IPS-NIHi7 (cell line): ENCODE measurements around the gene NDUFB7.
"Not testable (repeated sequence)": the region's sequence is repeated elsewhere in the genome, so short reads cannot be mapped to it uniquely, and the experiment has no call there.

Experiments used
- DNase-seq: peaks from one replicate; pipeline ENCODE4 v3.0.0; 2012; ENCODE audit warnings: mixed read lengths; ENCODE audit errors: extremely low spot score

NDUFB7 gene

DNA sequence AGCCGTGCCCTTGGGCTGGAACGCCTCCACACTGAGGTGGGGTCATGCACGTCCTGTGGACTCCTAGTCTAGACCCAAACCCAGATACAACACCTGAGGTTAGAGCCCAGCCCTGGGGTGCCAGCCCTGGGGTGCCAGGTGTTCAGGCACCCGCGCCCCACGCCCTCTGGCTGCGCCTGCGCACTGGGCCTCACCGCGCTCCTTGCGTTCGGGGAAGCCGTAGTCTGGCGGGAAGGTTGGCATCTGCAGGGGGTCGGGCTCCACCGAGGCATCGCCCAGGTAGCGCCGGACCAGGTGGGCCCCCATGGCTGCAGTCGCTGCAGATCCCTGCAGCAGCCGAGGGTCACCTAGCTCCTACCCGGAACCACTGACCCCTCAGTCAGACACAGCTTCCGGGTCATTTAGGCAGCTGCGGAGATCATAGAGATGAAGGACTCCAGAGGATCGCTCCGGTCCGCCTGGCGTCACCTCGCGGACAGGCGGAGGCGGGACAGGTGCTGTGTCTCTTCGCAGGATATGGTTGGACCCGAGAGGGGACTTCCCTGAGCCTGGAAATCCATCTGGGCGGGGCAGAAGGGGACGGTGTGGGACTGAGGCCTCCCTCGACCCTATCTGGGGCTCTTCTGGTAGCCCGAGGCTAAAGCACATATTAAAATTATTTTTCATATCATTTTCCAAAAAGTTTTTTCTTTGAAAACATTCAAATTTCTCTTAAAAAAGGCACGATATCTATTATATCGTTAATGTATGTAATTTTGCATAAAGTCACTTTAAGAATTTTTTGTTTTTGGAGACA lies at the start of gene NDUFB7:
Gene NDUFB7 (minus strand): TSS at position 372 of the 796 bp plus-strand sequence. CDS start 66 bp downstream, at position 306.
- peak; percentile 94 for DNase-seq

DNA sequence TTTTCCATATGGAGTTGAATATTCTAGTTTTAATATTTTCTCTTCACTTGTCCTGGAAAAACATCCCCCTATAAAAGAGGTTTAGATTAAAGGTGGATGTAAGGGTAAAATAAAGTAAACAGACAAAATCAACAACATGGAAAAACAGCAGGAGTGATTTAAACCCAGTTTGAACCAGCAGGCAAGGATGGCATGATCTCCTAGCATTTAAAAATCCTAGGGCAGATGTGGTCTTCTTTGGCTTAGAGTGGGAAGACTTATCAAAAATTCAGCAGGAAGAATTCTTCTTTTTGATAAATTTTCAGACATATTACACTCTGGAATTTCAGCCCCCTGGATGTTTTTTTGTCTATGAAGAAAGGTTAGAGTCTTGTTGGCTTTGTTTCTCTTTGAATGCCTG lies 47.5 kb upstream of the NDUFB7 start:
- DNase-seq = no peak

DNA sequence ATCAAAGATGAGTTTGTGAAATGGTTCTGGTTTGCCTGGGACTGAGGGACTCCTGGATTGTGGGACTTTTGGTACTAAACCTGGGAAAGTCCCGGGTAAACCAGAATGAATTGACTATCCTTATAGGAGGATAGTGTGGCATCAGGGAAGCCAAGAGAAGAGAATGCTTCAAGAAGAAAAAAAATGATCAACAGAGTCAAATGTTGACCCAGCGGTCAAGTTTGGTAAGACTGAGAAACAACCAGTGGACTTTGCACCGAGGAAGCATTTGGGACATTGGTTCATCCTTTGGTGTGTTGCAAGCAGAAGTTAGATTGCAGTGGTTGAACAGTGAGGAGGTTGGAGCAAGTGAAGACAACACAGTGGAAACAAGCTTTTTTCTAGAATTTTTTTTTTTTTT lies 44.5 kb upstream of the NDUFB7 start:
- no peak for DNase-seq

DNA sequence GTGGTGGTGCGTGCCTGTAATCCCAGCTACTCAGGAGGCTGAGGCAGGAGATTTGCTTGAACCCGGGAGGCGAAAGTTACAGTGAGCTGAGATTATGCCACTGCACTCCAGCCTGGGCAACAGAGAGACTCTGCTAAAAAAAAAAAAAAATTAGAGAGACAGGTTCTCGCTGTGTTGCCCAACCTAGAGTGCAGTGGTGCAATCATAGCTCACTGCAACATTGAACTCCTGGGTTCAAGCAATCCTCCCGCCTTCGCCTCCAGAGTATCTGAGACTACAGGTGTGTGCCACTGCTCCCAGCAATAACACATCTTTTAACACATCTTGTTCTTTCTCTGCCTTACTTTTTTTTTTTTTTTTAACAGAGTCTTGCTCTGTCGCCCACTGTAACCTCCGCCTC lies 43.8 kb upstream of the NDUFB7 start:
- DNase-seq = no peak

DNA sequence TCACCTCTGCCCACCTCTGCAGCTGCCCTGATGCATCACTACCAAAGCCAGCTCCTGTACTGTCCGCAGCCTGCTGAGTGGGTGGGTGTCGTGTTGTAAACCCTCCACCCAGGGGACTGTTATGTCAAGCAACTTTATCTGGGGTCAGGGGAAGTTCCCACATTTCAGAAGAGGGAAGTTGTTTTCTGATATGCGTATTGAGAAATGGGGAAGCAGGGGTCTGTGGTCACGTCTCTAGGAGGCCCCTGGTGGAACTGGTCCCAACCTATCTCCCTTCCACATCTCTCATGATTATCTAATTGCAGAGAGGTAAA lies 42.2 kb upstream of the NDUFB7 start:
- no peak for DNase-seq

DNA sequence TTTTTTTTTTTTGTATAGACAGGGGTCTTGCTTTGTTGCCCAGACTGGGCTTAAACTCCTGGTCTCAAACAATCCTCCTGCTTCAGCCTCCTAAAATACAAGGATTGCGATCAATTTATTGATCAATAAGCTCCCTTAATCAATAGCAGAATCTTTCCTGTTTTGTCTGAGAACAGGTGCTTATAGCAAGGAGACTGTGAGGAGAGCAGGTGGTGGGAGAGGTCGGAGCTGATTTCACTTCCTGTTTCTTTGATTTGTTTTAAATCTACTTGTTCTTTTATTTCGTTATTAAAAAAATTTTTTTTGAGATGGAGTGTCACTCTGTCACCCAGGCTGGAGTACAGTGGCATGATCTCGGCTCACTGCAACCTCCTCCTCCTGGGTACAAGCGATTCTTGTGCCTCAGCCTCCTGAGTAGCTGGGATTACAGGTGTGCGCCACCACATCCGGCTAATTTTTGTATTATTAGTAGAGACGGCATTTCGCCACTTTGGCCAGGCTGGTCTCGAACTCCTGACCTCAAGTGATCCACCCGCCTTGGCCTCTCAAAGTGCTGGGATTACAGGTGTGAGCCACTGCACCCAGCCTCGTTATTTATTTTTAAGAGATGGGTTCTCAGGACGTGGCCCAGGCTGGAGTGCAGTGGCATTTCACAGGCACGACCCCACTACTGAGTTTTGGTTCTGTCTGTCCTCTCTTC lies 41.7 kb upstream of the NDUFB7 start:
- DNase-seq = not testable (repeated sequence)

DNA sequence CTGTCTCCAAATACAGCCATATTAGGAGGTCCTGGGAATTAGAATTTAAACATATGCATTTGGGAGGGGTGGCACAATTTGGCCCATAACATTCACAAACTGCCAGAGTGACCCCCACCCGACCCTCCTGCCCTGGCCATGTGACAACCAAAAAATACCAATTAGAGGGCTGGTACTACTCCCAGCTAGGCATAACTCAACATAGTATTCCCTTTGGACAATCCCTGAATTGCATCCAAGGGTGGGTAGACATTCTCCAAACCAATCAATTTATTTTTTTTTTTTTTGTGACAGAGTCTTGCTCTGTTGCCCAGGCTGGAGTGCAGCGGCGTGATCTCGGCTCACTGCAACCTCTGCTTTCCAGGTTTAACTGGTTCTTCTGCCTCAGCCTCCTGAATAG lies 40.8 kb upstream of the NDUFB7 start:
- DNase-seq = no peak

DNA sequence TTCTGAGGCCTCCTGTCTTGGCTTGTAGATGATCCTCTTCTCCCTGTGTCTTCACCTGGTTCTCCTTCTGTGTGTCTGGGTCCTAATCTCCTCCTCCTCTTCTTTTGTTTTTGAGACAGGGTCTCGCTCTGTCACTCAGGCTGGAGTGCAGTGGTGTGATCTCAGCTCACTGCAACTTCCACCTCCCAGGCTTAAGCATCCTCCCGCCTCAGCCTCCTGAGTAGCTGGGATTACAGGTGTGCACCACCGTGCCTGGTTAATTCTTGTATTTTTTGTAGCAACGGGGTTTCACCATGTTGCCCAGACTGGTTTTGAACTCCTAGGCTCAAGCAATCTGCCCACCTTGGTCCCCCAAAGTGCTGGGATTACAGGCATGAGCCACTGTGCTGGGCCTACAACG lies 40.4 kb upstream of the NDUFB7 start:
- not testable (repeated sequence) for DNase-seq

DNA sequence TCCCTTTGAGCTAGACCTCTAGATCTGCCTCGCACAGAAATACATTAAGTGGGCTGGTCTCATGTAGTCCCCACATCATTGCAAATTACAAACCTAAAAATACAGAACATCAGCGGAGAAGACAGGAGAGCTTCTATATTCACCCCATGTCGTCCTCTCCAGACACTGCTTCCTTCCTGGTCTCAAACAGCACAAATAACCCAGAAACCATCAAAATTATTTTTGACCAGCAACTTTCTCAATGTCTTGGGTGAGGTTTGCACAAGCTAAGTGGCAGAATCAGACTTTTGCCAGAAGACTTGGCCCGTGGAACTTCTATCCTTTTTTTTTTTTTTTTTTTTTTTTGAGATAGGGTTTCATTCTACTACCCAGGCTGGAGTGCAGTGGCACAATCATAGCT lies 39.2 kb upstream of the NDUFB7 start:
- DNase-seq = no peak

DNA sequence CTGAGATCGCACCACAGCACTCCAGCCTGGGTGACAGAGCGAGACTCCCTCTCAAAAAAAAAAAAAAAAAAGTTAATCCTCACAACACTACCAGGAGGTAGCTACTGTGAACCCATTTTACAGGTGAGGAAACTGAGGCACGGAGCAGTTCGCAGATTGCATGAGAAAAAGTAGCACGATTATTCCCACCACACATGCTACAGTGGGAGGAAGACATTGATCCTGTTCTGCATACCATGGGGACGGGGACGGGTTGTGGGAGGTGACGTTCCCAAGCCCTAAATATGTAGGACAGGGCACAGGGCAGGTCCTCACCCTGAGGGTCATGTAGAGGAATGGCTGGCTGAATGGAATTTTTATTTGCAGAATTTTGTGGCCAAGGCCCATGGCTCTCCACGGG lies 34.8 kb upstream of the NDUFB7 start:
- no peak for DNase-seq

DNA sequence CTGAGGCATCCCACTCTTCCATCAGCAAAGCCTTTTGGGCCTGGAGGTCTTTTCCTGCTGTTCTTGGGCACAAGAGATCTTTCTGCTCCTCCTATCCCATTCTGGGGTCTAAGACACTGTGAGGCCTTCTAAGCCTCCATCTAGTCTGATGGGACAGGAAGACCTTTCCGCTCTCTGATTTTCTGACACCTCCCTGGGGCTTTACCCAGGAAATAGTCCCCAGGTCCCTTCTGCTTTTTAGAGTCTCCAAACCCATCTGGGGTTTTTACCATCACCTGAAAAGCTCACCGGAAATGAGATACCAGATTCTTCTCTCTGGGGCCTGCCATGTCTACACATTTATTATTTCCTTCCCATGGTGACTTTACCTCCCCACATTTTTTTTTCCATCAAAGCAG lies 32.1 kb upstream of the NDUFB7 start:
- no peak for DNase-seq

DNA sequence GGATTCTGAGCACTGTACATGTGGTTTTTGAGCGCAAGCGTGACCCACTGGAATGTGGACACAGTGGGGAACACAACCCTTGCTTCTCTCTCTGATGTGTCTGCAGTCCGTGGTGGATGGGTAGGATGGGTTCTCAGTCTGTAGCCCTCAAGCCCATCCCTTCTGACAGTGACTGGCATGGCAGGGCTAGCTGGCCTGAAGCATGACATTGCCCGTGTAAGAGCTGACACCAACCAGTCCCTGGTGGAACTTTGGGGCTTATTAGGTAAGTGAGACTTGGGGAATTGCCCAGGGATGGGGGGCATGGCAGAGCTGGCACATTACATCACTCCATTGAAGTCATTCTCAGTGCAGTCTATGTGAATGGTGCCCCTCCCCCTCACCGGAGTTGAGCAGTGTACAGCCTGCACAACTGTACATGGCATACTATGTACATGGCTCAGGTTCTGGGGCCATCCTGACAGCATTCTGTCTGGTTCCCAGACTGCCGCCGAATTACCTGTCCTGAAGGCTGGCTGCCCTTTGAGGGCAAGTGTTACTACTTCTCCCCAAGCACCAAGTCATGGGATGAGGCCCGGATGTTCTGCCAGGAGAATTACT lies 27.8 kb upstream of the NDUFB7 start:
- DNase-seq = no peak

DNA sequence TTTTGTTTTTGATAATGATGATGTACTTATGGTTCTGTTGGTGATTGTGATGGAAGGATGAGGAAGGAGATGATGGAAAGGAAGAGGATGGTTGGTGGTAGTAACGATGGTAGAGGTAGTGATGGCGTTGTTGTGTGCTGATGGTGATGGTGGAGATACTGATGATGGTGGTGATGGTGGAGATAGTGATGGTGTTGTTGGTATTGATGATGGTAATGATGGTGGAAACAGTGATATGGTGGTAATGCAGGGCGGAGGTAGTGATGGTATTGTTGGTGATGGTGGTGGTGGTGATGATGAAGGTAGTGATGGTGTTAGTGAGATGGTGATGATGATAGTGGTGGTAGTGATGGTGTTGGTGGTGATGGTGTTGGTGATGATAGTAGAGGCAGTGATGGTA lies 23.7 kb upstream of the NDUFB7 start:
- DNase-seq = no peak

DNA sequence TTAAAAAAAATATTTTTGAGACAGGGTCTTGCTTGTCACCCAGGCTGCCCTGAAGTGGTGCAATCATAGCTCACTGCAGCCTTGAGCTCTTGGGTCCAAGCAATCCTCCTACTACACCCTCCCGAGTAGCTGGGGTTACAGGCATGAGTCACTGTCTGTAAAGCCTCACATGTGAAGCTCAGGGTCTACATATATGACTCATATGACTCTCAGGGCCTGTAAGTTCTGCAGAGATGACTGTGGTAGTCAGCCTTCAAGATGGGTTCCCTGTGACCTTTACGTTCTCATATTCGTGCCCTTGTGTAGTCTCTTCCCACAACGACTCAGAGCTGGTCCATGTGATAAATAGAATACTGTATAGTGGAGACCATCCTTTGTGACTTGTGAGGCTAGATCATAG lies 17.6 kb upstream of the NDUFB7 start:
- DNase-seq = not testable (repeated sequence)

DNA sequence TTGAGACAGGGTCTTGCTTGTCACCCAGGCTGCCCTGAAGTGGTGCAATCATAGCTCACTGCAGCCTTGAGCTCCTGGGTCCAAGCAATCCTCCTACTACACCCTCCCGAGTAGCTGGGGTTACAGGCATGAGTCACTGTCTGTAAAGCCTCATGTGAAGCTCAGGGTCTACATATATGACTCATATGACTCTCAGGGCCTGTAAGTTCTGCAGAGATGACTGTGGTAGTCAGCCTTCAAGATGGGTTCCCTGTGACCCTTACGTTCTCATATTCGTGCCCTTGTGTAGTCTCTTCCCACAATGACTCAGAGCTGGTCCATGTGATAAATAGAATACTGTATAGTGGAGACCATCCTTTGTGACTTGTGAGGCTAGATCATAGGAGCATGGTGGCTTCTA lies 13.3 kb upstream of the NDUFB7 start:
- DNase-seq = not testable (repeated sequence)

DNA sequence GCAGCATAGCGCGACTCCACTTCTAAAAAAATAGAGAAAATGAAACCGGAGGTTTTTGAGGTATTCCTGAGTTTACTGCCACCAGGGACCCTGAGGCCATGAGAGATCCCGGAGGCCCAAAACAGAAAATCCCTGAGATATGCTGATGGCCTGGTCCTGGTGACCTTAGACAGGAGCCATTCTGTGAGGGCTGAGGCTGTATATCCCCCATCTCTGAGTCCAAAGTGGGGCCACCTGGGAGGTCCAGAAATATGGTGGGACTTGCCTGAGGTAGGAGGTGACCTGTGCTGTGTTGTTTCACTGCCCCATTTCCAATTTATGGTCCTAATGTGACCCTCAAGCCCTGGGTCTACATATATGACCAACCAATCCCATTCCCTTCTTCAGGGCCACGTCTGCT lies 12.5 kb upstream of the NDUFB7 start:
- not testable (repeated sequence) for DNase-seq

DNA sequence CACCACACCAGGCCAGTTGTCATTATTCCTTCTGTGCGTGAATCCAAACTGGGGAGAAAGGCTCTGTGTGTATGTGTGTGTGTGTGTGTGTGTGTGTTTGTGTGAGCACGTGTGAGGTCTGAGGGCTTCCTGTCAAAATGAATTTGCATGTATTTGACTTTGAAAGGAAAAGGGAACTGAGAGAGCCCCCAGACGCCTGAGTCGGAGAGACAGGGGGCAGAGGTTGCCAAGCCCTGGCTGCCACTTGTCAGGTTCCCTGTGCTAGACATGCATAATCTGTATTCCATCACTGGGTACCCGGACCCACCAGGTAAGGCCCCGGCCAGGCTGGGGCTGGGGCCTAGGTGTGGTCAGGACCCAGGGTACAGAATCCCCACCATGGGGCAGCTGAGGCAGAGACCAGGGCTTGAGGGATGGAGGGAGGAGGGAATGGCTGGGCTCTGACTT lies 11.1 kb upstream of the NDUFB7 start, which contains the start of gene CLEC17A:
Gene CLEC17A (plus strand): TSS at position 191 of the 447 bp plus-strand sequence. CDS start 77 bp downstream, at position 268.
- no peak for DNase-seq

DNA sequence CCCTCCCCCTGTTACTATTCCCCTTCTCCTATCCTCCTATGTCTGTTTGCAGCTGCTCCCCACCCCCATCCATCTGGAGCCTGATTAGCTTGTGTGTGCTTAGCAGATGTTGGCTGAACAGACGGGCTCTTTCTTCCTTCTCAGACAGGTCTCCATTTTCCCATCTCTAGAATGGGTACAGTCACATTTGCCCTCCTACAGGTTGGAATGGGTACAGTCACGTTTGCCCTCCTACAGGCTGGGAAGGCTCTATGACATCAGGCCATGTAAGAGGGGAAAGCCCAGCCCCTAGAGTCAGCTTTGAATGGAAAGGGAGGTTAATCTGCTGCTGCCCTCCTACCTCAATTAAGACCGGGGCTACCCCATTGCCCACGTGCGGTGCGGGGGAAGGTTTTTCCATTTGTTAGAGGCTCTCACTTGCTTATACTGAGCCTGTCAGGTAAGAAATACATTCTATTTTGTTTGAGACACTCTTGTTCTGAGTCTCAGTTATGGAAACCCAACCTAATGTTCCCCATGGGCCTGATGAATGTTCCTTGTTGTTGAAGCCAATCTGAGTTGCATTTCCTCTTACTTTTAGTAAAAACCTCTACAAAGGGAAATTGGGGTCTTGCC lies 8.9 kb upstream of the NDUFB7 start:
- DNase-seq = no peak

DNA sequence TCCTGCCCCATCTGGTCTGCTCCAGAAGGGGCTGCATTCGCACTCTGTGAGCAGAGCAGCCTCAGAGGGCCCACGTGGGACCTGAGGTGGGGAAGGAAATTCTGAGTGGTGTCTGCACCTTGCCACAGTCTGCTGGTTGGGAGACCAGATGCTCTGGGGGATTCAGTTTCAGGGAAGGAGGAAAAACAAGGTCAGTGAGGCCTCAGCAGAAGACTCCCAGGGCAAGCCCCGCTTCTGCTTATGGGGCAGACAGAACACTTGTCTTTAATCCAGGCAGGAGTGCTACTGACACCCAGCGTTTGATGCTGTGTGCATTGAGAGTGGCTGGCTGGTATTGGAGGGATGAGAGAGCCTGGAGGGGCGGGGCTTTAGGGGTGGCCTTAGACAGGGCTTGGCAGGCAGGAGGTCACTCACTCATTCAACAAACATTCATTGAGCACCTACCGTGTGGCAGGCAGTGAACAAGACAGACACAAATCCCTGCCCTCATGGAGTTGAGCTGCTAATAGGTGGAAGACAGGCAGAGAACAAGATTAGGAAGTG lies 6.1 kb upstream of the NDUFB7 start:
- DNase-seq = peak; percentile 44

DNA sequence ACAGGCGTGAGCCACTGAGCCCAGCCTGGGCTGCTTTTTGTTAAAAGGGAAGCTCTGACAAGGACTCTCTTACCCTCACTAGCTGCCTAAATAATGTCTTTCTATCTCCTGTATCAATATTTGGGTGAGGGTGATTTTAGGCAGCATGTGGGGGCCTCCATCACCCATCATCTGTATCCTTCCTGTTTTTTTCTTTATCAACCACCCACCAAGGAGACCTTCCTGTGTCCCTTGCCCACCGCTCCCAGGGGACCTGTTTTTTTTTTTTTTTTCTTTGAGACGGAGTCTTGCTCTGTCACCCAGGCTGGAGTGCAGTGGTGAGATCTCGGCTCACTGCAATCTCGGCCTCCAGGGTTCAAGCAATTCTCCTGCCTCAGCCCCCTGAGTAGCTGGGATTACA lies 5.4 kb upstream of the NDUFB7 start:
- no peak for DNase-seq

DNA sequence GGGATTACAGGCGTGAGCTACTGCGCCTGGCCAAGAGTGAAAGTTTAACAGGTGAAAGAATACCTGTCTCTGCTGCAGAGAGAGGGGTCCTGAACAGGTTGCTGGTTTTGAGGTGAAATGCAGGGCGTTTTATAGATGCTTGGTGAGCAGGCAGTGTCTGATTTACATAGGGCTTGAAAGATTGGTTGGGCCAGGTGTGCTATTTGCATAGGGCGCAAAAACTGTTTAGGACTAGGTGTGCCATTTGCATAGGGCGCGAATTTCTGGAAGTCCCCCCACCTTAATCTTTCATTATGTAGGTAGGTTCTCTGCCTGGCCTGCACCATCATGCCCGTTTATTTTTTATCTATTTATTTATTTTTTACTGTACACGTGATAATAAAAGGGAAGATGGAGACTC lies 4.5 kb upstream of the NDUFB7 start:
- no peak for DNase-seq

DNA sequence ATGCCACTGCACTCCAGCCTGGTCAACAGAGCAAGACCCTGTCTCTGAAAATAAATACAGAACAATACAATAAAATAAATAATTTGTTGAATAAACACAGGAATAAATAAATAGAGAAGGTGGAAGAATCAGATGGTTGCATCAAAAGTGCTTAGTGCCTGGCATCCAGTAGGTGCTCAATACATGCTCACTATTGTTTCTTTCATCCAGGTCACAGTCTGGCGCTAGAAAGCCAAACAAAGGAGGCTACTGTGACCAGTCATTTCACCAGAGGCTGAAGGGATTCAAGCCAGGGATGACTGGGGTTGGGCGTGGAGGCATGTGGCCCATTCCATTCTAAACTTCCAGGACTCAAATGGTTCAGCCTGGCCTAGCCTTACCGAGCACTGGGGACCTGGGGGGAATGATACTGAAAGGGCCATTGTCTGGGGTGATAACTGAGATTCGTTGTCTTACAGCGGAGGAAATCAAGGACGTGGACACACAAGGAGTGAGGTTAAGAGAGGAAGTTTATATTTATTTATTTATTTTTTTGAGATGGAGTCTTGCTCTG lies 3.6 kb upstream of the NDUFB7 start:
- no peak for DNase-seq
